Astrocyte (in vitro differentiated cells and primary cell): ENCODE results near the gene SERPINH1. TPM values are rescaled to one million over a fixed set of nuclear protein-coding genes. Genes with fewer than 3 reads are reported as not detected.

Source experiments
- DNase-seq: peaks from one replicate; pipeline ENCODE4 v3.0.0-alpha.2; 2010; ENCODE audit warnings: low read depth
- FAIRE-seq: peaks from 2 replicates; lab custom pipeline; 2011; peaks lifted over from hg19 to GRCh38; lab: Jason Lieb, UNC
- H2AFZ ChIP-seq: 2 replicates; pipeline ENCODE4 v1.6.0; 2012; ENCODE audit warnings: low read depth, low read length, inconsistent platforms
- H3K27ac ChIP-seq: 2 replicates; pipeline ENCODE4 v1.5.1; 2011; ENCODE audit warnings: low read depth, low read length, inconsistent platforms
- H3K27me3 ChIP-seq: 2 replicates; pipeline ENCODE4 v1.6.0; 2011; ENCODE audit warnings: low read length, inconsistent platforms; ENCODE audit not compliant: insufficient read depth
- H3K36me3 ChIP-seq: 2 replicates; pipeline ENCODE4 v1.5.1; 2011; ENCODE audit warnings: low read length, inconsistent platforms; ENCODE audit not compliant: insufficient read depth
- H3K4me1 ChIP-seq: 2 replicates; pipeline ENCODE4 v1.5.1; 2011; ENCODE audit warnings: low read length, inconsistent platforms; ENCODE audit not compliant: insufficient read depth
- H3K4me2 ChIP-seq: 2 replicates; pipeline ENCODE4 v1.6.0; 2012; ENCODE audit warnings: low read length, inconsistent platforms
- H3K4me3 ChIP-seq: 2 replicates; pipeline ENCODE4 v1.5.1; 2011; ENCODE audit warnings: low read depth, mild to moderate bottlenecking, low read length, inconsistent platforms; ENCODE audit not compliant: insufficient read depth
- H3K79me2 ChIP-seq: 2 replicates; pipeline ENCODE4 v1.6.0; 2012; ENCODE audit warnings: mild to moderate bottlenecking, low read length, inconsistent platforms; ENCODE audit not compliant: insufficient read depth
- H3K9ac ChIP-seq: 2 replicates; pipeline ENCODE4 v1.6.0; 2012; ENCODE audit warnings: mild to moderate bottlenecking, low read length, inconsistent platforms
- H3K9me3 ChIP-seq: 2 replicates; pipeline ENCODE4 v1.5.1; 2012; ENCODE audit warnings: low read depth, mild to moderate bottlenecking, low read length, inconsistent platforms; ENCODE audit not compliant: insufficient read depth
- H4K20me1 ChIP-seq: 2 replicates; pipeline ENCODE4 v1.6.0; 2012; ENCODE audit warnings: low read length, inconsistent platforms; ENCODE audit not compliant: insufficient read depth
- H3K27ac Mint-ChIP-seq: one replicate; pipeline ENCODE4 v1.8.0; 2021; ENCODE audit warnings: mild to moderate bottlenecking, mixed read lengths; ENCODE audit not compliant: unreplicated experiment
- H3K27me3 Mint-ChIP-seq: one replicate; pipeline ENCODE4 v1.8.0; 2021; ENCODE audit warnings: low read depth, mixed read lengths; ENCODE audit not compliant: unreplicated experiment
- H3K36me3 Mint-ChIP-seq: one replicate; pipeline ENCODE4 v1.8.0; 2021; ENCODE audit warnings: low read depth, mixed read lengths; ENCODE audit not compliant: unreplicated experiment
- H3K4me1 Mint-ChIP-seq: one replicate; pipeline ENCODE4 v1.8.0; 2021; ENCODE audit warnings: low read depth, mixed read lengths; ENCODE audit not compliant: unreplicated experiment
- H3K4me3 Mint-ChIP-seq: one replicate; pipeline ENCODE4 v1.8.0; 2021; ENCODE audit warnings: mild to moderate bottlenecking, moderate library complexity, mixed read lengths; ENCODE audit not compliant: unreplicated experiment
- H3K9me3 Mint-ChIP-seq: one replicate; pipeline ENCODE4 v1.8.0; 2021; ENCODE audit warnings: mild to moderate bottlenecking, mixed read lengths; ENCODE audit not compliant: unreplicated experiment
- CTCF ChIP-seq: IDR thresholded peaks from 2 replicates; pipeline ENCODE4 v1.5.1; 2011; ENCODE audit warnings: low read depth, mild to moderate bottlenecking, inconsistent platforms, low read length, moderate library complexity; ENCODE audit not compliant: insufficient read depth
- EZH2 ChIP-seq: IDR thresholded peaks from 2 replicates; pipeline ENCODE4 v1.6.1; 2012; ENCODE audit warnings: mild to moderate bottlenecking, low read length, inconsistent platforms; ENCODE audit not compliant: insufficient read depth
- total RNA-seq: library from RNA; stranded (reverse); gene quantifications from 2 replicates; pipeline ENCODE4 v1.2.1, GENCODE V29; 2021

The SERPINH1 gene
- total RNA-seq, 1 donor from 2014 or later: 768 TPM

GRCh38 chr11:75516140-75516539 lies 45.9 kb upstream of the SERPINH1 start:
- Mint-ChIP-seq H3K27ac (no peak overlapping the region), H3K36me3 (no peaks in the 10 kb centered on the region), H3K4me1 (no peaks in the 10 kb centered on the region), H3K4me3 (no peak overlapping the region), H3K9me3 (no peaks in the 10 kb centered on the region), H3K27me3 (peaks cover 40% of the 10 kb centered on the region)
- no peaks in the 10 kb centered on the region for H3K9me3 ChIP-seq
- H3K27ac ChIP-seq: no peak overlapping the region
- no peak for TF ChIP-seq CTCF
- no peak for TF ChIP-seq EZH2
- no peak overlapping the region for H3K4me3 ChIP-seq
- H2AFZ ChIP-seq: no peak overlapping the region
- no peaks in the 10 kb centered on the region for H3K36me3 ChIP-seq
- no peaks in the 10 kb centered on the region for H3K79me2 ChIP-seq
- peaks cover 15% of the 10 kb centered on the region for H4K20me1 ChIP-seq
- peaks cover 6% of the 10 kb centered on the region for H3K4me1 ChIP-seq
- DNase-seq (no peak), FAIRE-seq (no peak)
- peaks cover under 1% of the 10 kb centered on the region for H3K27me3 ChIP-seq
- no peak overlapping the region for H3K4me2 ChIP-seq
- H3K9ac ChIP-seq: no peak overlapping the region

GRCh38 chr11:75516886-75517285 lies 45.2 kb upstream of the SERPINH1 start:
- no peak overlapping the region for H3K4me3 ChIP-seq
- no peak overlapping the region for H3K27ac ChIP-seq
- no peaks in the 10 kb centered on the region for H3K79me2 ChIP-seq
- Mint-ChIP-seq H3K36me3 (no peaks in the 10 kb centered on the region), H3K9me3 (no peaks in the 10 kb centered on the region), H3K4me1 (no peaks in the 10 kb centered on the region), H3K27me3 (peaks cover 35% of the 10 kb centered on the region), H3K27ac (no peak overlapping the region), H3K4me3 (no peak overlapping the region)
- no peaks in the 10 kb centered on the region for H3K27me3 ChIP-seq
- no peak overlapping the region for H2AFZ ChIP-seq
- no peak overlapping the region for H3K4me2 ChIP-seq
- H3K4me1 ChIP-seq: peaks cover 6% of the 10 kb centered on the region
- TF ChIP-seq EZH2: no peak
- no peak for TF ChIP-seq CTCF
- FAIRE-seq: no peak
- peaks cover 12% of the 10 kb centered on the region for H4K20me1 ChIP-seq
- H3K36me3 ChIP-seq: no peaks in the 10 kb centered on the region
- H3K9ac ChIP-seq: no peak overlapping the region
- H3K9me3 ChIP-seq: no peaks in the 10 kb centered on the region
- DNase-seq: no peak

DNA sequence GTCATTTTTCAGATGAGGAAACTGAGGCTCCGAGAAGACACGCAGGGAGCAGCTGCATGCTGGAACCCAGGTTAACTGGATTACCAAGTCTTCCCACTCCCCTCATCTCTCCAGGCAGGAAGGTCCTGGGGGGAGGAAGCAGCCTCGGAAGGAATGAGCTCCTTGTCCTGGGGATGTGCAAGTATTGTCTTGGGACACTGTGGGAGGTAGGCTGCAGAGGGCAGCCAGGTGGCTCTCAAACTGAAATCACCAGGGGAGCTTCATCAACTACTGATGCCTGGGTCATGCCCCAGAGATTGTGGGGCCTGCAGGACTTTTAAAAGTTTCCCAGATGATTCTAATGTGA lies 43.9 kb upstream of the SERPINH1 start:
- H3K4me2 ChIP-seq: no peak overlapping the region
- H3K4me1 Mint-ChIP-seq: no peaks in the 10 kb centered on the region
- no peaks in the 10 kb centered on the region for H3K79me2 ChIP-seq
- no peaks in the 10 kb centered on the region for H3K36me3 ChIP-seq
- no peak for FAIRE-seq
- H3K4me3 Mint-ChIP-seq: no peak overlapping the region
- no peaks in the 10 kb centered on the region for H3K27me3 ChIP-seq
- H3K36me3 Mint-ChIP-seq: no peaks in the 10 kb centered on the region
- peaks cover 10% of the 10 kb centered on the region for H4K20me1 ChIP-seq
- H3K9me3 ChIP-seq: no peaks in the 10 kb centered on the region
- no peak overlapping the region for H3K27ac ChIP-seq
- peaks cover 6% of the 10 kb centered on the region for H3K4me1 ChIP-seq
- no peak overlapping the region for H3K27ac Mint-ChIP-seq
- H3K9ac ChIP-seq: no peak overlapping the region
- no peak for TF ChIP-seq CTCF
- no peak for TF ChIP-seq EZH2
- H3K4me3 ChIP-seq: no peak overlapping the region
- peaks cover 40% of the 10 kb centered on the region for H3K27me3 Mint-ChIP-seq
- DNase-seq: no peak
- H3K9me3 Mint-ChIP-seq: no peaks in the 10 kb centered on the region
- no peak overlapping the region for H2AFZ ChIP-seq
